Measurements from ENCODE around the gene SLU7. TPM values are rescaled to one million over a fixed set of nuclear protein-coding genes. Genes with fewer than 3 reads are reported as not detected.

Gene SLU7
- total and polyA plus RNA-seq, 3 experiments from 2014 or later: 48.3 to 94.1 (median 55.7) TPM

GRCh38 chr5:160370713-160371034 lies 48.2 kb downstream of the SLU7 start:
- DNase-seq: no peak
- H3K27ac Mint-ChIP-seq: peak overlapping the region in 1 of 8 donors; percentile 60
- Histone ChIP-seq H3K9me3 (ENCODE audit: low read length) (no peaks in the 10 kb centered on the region), H3K36me3 (ENCODE audit: insufficient read depth, low read length) (no peaks in the 10 kb centered on the region), H3K27me3 (ENCODE audit: insufficient read depth, low read length, poor library complexity, severe bottlenecking) (peaks cover 17% of the 10 kb centered on the region), H3K27ac (ENCODE audit: low read depth, low read length) (no peak overlapping the region), H3K4me1 (ENCODE audit: insufficient read depth, low read length) (peaks cover 4% of the 10 kb centered on the region), H3K4me3 (ENCODE audit: low read length) (no peak overlapping the region)
- CTCF ChIA-PET: interaction anchor here (0.9 to 1.1 kb wide), 2 partner anchors 23 to 372 kb away, joined by 3 read pairs; no protein-coding TSS in a partner anchor
- peak overlapping the region in 5 of 7 donors; percentile 28 to 55 (median 45) for H3K4me3 Mint-ChIP-seq
- H3K4me1 Mint-ChIP-seq: peaks cover 13 to 19% (median 18%) of the 10 kb centered on the region in 3 donors
- H3K27me3 Mint-ChIP-seq: peaks cover 41 to 83% of the 10 kb centered on the region in 2 donors
- POLR2A ChIA-PET: no interaction called here
- no peaks in the 10 kb centered on the region for H3K9me3 Mint-ChIP-seq
- peaks cover 0 to 4% (median 3%) of the 10 kb centered on the region in 3 donors for H3K36me3 Mint-ChIP-seq

DNA sequence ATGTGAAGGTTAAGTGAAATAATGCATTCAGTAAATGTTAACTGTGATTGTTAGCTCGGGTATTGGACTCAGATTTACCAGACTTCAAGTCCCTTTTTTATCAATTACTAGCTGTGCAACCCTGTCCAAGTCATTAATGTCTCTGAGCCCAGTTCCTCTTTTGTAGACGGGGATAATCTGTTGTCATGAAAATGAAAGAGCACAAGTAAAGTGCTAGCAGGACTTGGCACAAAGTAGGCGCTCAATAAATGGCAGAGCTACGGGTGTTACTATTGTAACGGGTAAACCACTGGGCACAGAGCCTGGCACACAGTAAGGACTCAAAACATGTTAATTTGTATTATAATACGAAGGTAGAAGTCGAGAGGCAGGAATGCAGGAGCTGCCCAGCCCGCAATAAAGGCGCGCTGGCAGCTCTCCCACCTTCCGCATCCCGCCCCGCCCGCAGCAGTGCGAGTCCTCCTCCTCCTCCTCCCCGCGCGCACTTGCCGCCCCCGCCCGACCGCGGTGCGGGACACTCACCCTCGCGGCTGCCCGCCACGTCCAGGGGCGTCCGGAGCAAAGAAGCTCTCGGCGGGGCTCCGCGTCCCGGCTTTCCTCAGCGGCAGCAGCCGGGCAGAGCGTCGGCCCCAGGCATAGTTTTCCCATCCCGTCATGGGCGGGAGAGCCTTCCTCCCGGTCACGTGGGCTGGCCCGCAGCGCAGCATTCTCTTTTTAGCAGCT lies 48.7 kb downstream of the SLU7 start, which contains the start of gene C1QTNF2:
Gene C1QTNF2, minus strand, starts transcription at position 637 of the 723 bp plus-strand sequence. CDS start 15,615 bp downstream, outside the sequence.
- Mint-ChIP-seq H3K4me1 (peaks cover 13 to 19% (median 18%) of the 10 kb centered on the region in 3 donors), H3K36me3 (peaks cover 0 to 4% (median 3%) of the 10 kb centered on the region in 3 donors), H3K9me3 (no peaks in the 10 kb centered on the region), H3K27me3 (peaks cover 41 to 80% of the 10 kb centered on the region in 2 donors), H3K27ac (peak within 1 kb of the TSS in 1 of 8 donors; percentile 60), H3K4me3 (peak within 1 kb of the TSS; percentile 20 to 78 (median 57))
- ChIA-PET CTCF (interaction anchor here (0.9 to 1.1 kb wide), 2 partner anchors 23 to 372 kb away, joined by 3 read pairs; no protein-coding TSS in a partner anchor), POLR2A (no interaction called here)
- Histone ChIP-seq H3K27me3 (ENCODE audit: insufficient read depth, low read length, poor library complexity, severe bottlenecking) (peaks cover 17% of the 10 kb centered on the region), H3K9me3 (ENCODE audit: low read length) (no peaks in the 10 kb centered on the region), H3K36me3 (ENCODE audit: insufficient read depth, low read length) (no peaks in the 10 kb centered on the region), H3K4me1 (ENCODE audit: insufficient read depth, low read length) (peaks cover 4% of the 10 kb centered on the region), H3K27ac (ENCODE audit: low read depth, low read length) (no peak within 1 kb of the TSS), H3K4me3 (ENCODE audit: low read length) (no peak within 1 kb of the TSS)
- DNase-seq: no peak

DNA sequence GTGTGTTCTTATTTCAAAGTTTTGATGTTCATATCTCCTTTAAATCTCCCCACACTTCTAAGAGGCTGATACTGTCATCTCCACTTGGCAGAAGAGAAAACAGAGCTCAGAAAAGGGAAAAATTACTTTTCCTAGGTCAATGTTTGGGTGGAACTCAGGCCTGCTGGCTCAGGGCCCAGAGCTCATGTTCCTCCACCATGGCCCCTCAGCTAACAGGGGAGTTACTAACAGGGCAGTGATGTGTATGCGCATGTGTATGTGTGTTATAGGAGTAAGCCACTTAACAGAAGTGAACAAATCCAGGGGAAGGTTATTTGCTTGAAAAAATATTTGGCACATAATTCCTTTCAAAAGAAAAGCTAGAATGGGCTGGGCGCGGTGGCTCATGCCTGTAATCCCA lies 51.0 kb downstream of the SLU7 start:
- H3K9me3 Mint-ChIP-seq: no peaks in the 10 kb centered on the region
- no peak overlapping the region for H3K27ac ChIP-seq (ENCODE audit: low read depth, low read length)
- CTCF ChIA-PET: no interaction called here

DNA sequence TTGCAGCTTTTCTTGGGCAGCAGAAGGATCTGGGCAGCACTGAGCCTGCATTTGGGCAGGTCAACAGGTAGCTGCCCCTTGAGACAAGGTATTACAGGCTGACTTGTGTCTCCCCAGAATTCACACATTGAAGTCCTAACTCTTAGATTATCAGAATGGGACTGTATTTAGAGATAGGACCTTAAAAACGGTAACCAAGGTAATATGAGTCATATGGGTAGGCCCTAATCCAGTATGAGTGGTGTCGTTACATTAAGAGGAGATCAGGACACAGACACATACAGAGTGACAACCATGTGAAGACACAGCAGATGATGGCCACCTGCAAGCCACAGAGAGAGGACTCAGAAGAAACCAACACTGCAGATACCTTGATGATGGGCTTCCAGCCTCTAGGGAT lies 51.6 kb downstream of the SLU7 start:
- Mint-ChIP-seq H3K27ac (no peak overlapping the region), H3K27me3 (peaks cover 30 to 75% of the 10 kb centered on the region in 2 donors), H3K36me3 (peaks cover 0 to 4% (median 3%) of the 10 kb centered on the region in 3 donors), H3K9me3 (no peaks in the 10 kb centered on the region), H3K4me1 (peaks cover 13 to 19% (median 18%) of the 10 kb centered on the region in 3 donors), H3K4me3 (no peak overlapping the region)
- CTCF ChIA-PET: no interaction called here
- H3K27ac ChIP-seq (ENCODE audit: low read depth, low read length): no peak overlapping the region
- no peak overlapping the region for H3K4me3 ChIP-seq (ENCODE audit: low read length)
- H3K9me3 ChIP-seq (ENCODE audit: low read length): no peaks in the 10 kb centered on the region
- no peak for DNase-seq
- no peaks in the 10 kb centered on the region for H3K36me3 ChIP-seq (ENCODE audit: insufficient read depth, low read length)
- POLR2A ChIA-PET: no interaction called here
- H3K27me3 ChIP-seq (ENCODE audit: insufficient read depth, low read length, poor library complexity, severe bottlenecking): peaks cover 17% of the 10 kb centered on the region
- peaks cover 4% of the 10 kb centered on the region for H3K4me1 ChIP-seq (ENCODE audit: insufficient read depth, low read length)

More for the DNA sequence above, 51.0 kb downstream of the SLU7 start:
- Mint-ChIP-seq H3K4me1 (peaks cover 13 to 19% (median 18%) of the 10 kb centered on the region in 3 donors), H3K27me3 (peaks cover 33 to 79% of the 10 kb centered on the region in 2 donors), H3K36me3 (peaks cover 0 to 4% (median 3%) of the 10 kb centered on the region in 3 donors), H3K4me3 (no peak overlapping the region), H3K27ac (peak overlapping the region in 1 of 8 donors; percentile 52)
- POLR2A ChIA-PET: no interaction called here
- peaks cover 17% of the 10 kb centered on the region for H3K27me3 ChIP-seq (ENCODE audit: insufficient read depth, low read length, poor library complexity, severe bottlenecking)
- H3K4me3 ChIP-seq (ENCODE audit: low read length): no peak overlapping the region
- no peak for DNase-seq
- no peaks in the 10 kb centered on the region for H3K9me3 ChIP-seq (ENCODE audit: low read length)
- H3K4me1 ChIP-seq (ENCODE audit: insufficient read depth, low read length): peaks cover 4% of the 10 kb centered on the region
- H3K36me3 ChIP-seq (ENCODE audit: insufficient read depth, low read length): no peaks in the 10 kb centered on the region

- no peak overlapping the region for H3K27ac ChIP-seq (ENCODE audit: low read depth, low read length)
- H3K27ac Mint-ChIP-seq: no peak overlapping the region
- H3K4me1 Mint-ChIP-seq: peaks cover 13 to 19% (median 18%) of the 10 kb centered on the region in 3 donors
- H3K9me3 Mint-ChIP-seq: no peaks in the 10 kb centered on the region
- H3K36me3 Mint-ChIP-seq: peaks cover 0 to 4% (median 3%) of the 10 kb centered on the region in 3 donors
- H3K4me3 ChIP-seq (ENCODE audit: low read length): no peak overlapping the region
- POLR2A ChIA-PET: no interaction called here
- CTCF ChIA-PET: interaction anchor here (0.7 kb wide), 1 partner anchor 88 kb away, joined by 3 read pairs; no protein-coding TSS in a partner anchor
- no peaks in the 10 kb centered on the region for H3K36me3 ChIP-seq (ENCODE audit: insufficient read depth, low read length)
- no peak for DNase-seq
- peaks cover 15% of the 10 kb centered on the region for H3K27me3 ChIP-seq (ENCODE audit: insufficient read depth, low read length, poor library complexity, severe bottlenecking)
- H3K9me3 ChIP-seq (ENCODE audit: low read length): no peaks in the 10 kb centered on the region
- peaks cover 4% of the 10 kb centered on the region for H3K4me1 ChIP-seq (ENCODE audit: insufficient read depth, low read length)
- H3K4me3 Mint-ChIP-seq: no peak overlapping the region
- H3K27me3 Mint-ChIP-seq: peaks cover 32 to 76% of the 10 kb centered on the region in 2 donors
Measured at GRCh38 chr5:160366230-160366629, 52.7 kb downstream of the SLU7 start.

DNA sequence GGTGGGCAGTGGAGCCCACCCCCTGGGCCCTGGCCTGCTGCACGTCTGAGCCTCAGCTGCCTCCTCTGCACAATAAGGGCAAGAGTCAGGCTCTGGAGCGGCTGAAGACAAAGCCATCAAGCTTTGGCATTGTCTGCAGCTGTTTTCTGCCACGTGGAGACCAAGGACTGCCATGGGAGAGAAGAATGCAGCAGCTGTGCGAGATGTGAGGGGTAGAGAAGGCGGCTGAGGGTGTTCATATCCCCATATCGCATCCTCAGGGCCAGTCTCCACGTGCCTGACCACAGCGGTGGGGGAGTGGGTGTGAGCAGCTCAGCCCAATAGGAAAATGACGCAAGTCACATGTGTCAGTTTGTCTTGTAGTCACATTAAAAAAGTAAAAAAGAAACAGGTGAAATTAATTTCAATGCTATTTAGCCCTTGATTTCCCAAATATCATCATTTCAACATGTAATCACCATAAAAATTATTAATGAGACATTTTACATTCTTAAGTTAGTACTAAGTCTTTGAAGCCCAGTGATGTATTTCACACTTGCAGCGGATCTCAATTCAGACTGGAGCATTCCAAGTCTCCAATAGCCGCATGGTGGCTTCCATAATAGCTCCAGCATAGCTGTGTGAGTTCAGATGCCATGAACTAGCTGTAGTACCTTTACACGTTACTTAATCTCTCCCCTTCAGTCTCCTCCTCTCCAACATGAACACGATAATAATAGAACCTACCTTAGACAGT lies 55.1 kb downstream of the SLU7 start:
- H3K27ac Mint-ChIP-seq: no peak overlapping the region
- Histone ChIP-seq H3K4me1 (ENCODE audit: insufficient read depth, low read length) (no peaks in the 10 kb centered on the region), H3K4me3 (ENCODE audit: low read length) (no peak overlapping the region), H3K27me3 (ENCODE audit: insufficient read depth, low read length, poor library complexity, severe bottlenecking) (peaks cover 3% of the 10 kb centered on the region), H3K36me3 (ENCODE audit: insufficient read depth, low read length) (no peaks in the 10 kb centered on the region), H3K27ac (ENCODE audit: low read depth, low read length) (no peak overlapping the region), H3K9me3 (ENCODE audit: low read length) (no peaks in the 10 kb centered on the region)
- ChIA-PET POLR2A (no interaction called here), CTCF (no interaction called here)
- H3K4me1 Mint-ChIP-seq: no peaks in the 10 kb centered on the region
- DNase-seq: no peak
- H3K4me3 Mint-ChIP-seq: no peak overlapping the region
- H3K36me3 Mint-ChIP-seq: peaks cover 0 to 4% (median 3%) of the 10 kb centered on the region in 3 donors
- no peaks in the 10 kb centered on the region for H3K9me3 Mint-ChIP-seq
- peaks cover 17 to 67% of the 10 kb centered on the region in 2 donors for H3K27me3 Mint-ChIP-seq

GRCh38 chr5:160363211-160363610 lies 55.7 kb downstream of the SLU7 start:
- Mint-ChIP-seq H3K9me3 (no peaks in the 10 kb centered on the region), H3K4me3 (no peak overlapping the region), H3K27me3 (peaks cover 11 to 62% of the 10 kb centered on the region in 2 donors), H3K4me1 (no peaks in the 10 kb centered on the region), H3K27ac (no peak overlapping the region), H3K36me3 (peaks cover 0 to 4% (median 0%) of the 10 kb centered on the region in 3 donors)
- no peaks in the 10 kb centered on the region for H3K36me3 ChIP-seq (ENCODE audit: insufficient read depth, low read length)
- H3K4me1 ChIP-seq (ENCODE audit: insufficient read depth, low read length): no peaks in the 10 kb centered on the region
- H3K27ac ChIP-seq (ENCODE audit: low read depth, low read length): no peak overlapping the region
- ChIA-PET POLR2A (no interaction called here), CTCF (no interaction called here)
- H3K27me3 ChIP-seq (ENCODE audit: insufficient read depth, low read length, poor library complexity, severe bottlenecking): no peaks in the 10 kb centered on the region
- no peak for DNase-seq
- H3K4me3 ChIP-seq (ENCODE audit: low read length): no peak overlapping the region
- H3K9me3 ChIP-seq (ENCODE audit: low read length): no peaks in the 10 kb centered on the region
